SU-DHL-6 (cell line): ENCODE measurements around the gene CTNNA2.

Experiments
- H2AFZ ChIP-seq: fragments of 200-600 bp; sonication (generic); 2 replicates; pipeline ENCODE4 v1.6.1; 2014; ENCODE audit warnings: low read depth, mild to moderate bottlenecking, moderate library complexity, mixed read lengths, antibody characterized with exemption, low read length; ENCODE audit not compliant: severe bottlenecking
- H3F3A ChIP-seq: fragments of 200-600 bp; shearing (Covaris generic); 2 replicates; pipeline ENCODE4 v1.6.0; 2016; ENCODE audit warnings: antibody characterized with exemption, mild to moderate bottlenecking; ENCODE audit not compliant: insufficient read depth
- H3K27ac ChIP-seq: fragments of 200-600 bp; sonication (generic); 2 replicates; pipeline ENCODE4 v1.5.1; 2016; ENCODE audit warnings: low read depth, mild to moderate bottlenecking, low read length, moderate library complexity, mixed read lengths
- H3K27me3 ChIP-seq: fragments of 200-600 bp; sonication (generic), shearing (Covaris generic); 2 replicates; pipeline ENCODE4 v1.6.0; 2014; ENCODE audit warnings: mild to moderate bottlenecking, low read length
- H3K36me3 ChIP-seq: fragments of 200-600 bp; sonication (generic); 2 replicates; pipeline ENCODE4 v1.6.1; 2014; ENCODE audit warnings: mild to moderate bottlenecking, low read length, mixed read lengths
- H3K4me2 ChIP-seq: fragments of 300-600, 200-600 bp; shearing (Covaris generic), sonication (generic); 2 replicates; pipeline ENCODE4 v1.6.0; 2014; ENCODE audit warnings: low read length, low read depth, mild to moderate bottlenecking; ENCODE audit not compliant: poor library complexity, severe bottlenecking
- H3K4me3 ChIP-seq: fragments of 200-600 bp; sonication (generic); 2 replicates; pipeline ENCODE4 v1.5.1; 2014; ENCODE audit warnings: antibody characterized with exemption, low read length, mild to moderate bottlenecking, mixed read lengths; ENCODE audit not compliant: insufficient read depth, poor library complexity, severe bottlenecking
- H3K79me2 ChIP-seq: fragments of 200-600 bp; sonication (generic); 2 replicates; pipeline ENCODE4 v1.6.1; 2014; ENCODE audit warnings: mild to moderate bottlenecking, low read length, moderate library complexity; ENCODE audit not compliant: insufficient read depth
- H3K9ac ChIP-seq: fragments of 200-600 bp; sonication (generic); 2 replicates; pipeline ENCODE4 v1.7.0; 2014; ENCODE audit warnings: mild to moderate bottlenecking, low read length
- H3K9me2 ChIP-seq: fragments of 200-600 bp; sonication (generic); replicated peaks from 2 replicates; pipeline ENCODE4 v1.6.1; 2014; ENCODE audit warnings: low read length; ENCODE audit not compliant: insufficient read depth
- H3K9me3 ChIP-seq: fragments of 200-600 bp; sonication (generic); 2 replicates; pipeline ENCODE4 v1.6.1; 2014; ENCODE audit warnings: low read length, mixed read lengths; ENCODE audit not compliant: insufficient read depth
- H4K20me1 ChIP-seq: fragments of 200-600 bp; sonication (generic); 2 replicates; pipeline ENCODE4 v1.6.1; 2014; ENCODE audit warnings: low read depth, mild to moderate bottlenecking, antibody characterized with exemption, low read length, moderate library complexity, mixed read lengths
- CTCF ChIP-seq: fragments of 200-600 bp; sonication (generic); IDR thresholded peaks from one replicate; pipeline ENCODE4 v1.5.1; 2017; ENCODE audit warnings: antibody characterized with exemption, mild to moderate bottlenecking, low read length, moderate library complexity; ENCODE audit not compliant: insufficient read depth, poor library complexity, severe bottlenecking
- EZH2phosphoT487 ChIP-seq: fragments of 200-600 bp; sonication (generic), shearing (Covaris generic); conservative IDR thresholded peaks from 2 replicates; pipeline ENCODE4 v1.6.1; 2018; ENCODE audit warnings: mild to moderate bottlenecking, antibody characterized with exemption, low read length, moderate library complexity, mixed read lengths

The CTNNA2 gene

DNA sequence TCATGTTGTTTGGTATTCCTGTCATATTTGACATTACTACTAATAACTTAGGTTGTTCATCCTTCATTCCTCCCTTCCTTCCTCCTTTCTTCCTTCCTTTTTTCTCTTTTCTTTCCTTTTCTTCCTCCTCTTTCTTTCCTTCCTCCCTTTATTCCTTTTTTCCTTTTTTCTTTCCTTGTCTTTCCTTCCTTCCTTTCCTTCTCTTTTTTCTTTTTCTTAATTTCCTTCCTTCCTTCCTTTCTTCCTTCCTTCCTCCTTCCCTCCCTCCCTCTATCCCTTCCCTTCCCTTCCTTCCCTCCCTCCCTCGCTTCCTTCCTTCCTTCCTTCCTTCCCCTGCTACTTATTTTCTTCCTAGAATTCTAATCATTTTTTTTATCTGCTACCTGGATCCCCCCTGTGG is 66.1 kb downstream of the CTNNA2 start:
- no peak for TF ChIP-seq CTCF
- TF ChIP-seq EZH2phosphoT487 = no peak
- Histone ChIP-seq H3K9ac (no peak overlapping the region), H4K20me1 (no peaks in the 10 kb centered on the region), H2AFZ (no peak overlapping the region), H3K4me2 (no peak overlapping the region), H3K36me3 (no peaks in the 10 kb centered on the region), H3K4me3 (no peak overlapping the region), H3K9me2 (no peaks in the 10 kb centered on the region), H3K27me3 (no peaks in the 10 kb centered on the region), H3K79me2 (no peaks in the 10 kb centered on the region), H3K27ac (no peak overlapping the region), H3F3A (no peaks in the 10 kb centered on the region), H3K9me3 (no peaks in the 10 kb centered on the region)

GRCh38 chr2:79580175-79580574 is 67.3 kb downstream of the CTNNA2 start:
- no peaks in the 10 kb centered on the region for H3K79me2 ChIP-seq
- no peaks in the 10 kb centered on the region for H3K9me3 ChIP-seq
- H3K27ac ChIP-seq = no peak overlapping the region
- H3K4me2 ChIP-seq = no peak overlapping the region
- no peak for TF ChIP-seq CTCF
- no peak for TF ChIP-seq EZH2phosphoT487
- H4K20me1 ChIP-seq = no peaks in the 10 kb centered on the region
- no peaks in the 10 kb centered on the region for H3F3A ChIP-seq
- H3K4me3 ChIP-seq = no peak overlapping the region
- H3K9ac ChIP-seq = no peak overlapping the region
- no peaks in the 10 kb centered on the region for H3K27me3 ChIP-seq
- H3K9me2 ChIP-seq = no peaks in the 10 kb centered on the region
- no peak overlapping the region for H2AFZ ChIP-seq
- H3K36me3 ChIP-seq = no peaks in the 10 kb centered on the region

DNA sequence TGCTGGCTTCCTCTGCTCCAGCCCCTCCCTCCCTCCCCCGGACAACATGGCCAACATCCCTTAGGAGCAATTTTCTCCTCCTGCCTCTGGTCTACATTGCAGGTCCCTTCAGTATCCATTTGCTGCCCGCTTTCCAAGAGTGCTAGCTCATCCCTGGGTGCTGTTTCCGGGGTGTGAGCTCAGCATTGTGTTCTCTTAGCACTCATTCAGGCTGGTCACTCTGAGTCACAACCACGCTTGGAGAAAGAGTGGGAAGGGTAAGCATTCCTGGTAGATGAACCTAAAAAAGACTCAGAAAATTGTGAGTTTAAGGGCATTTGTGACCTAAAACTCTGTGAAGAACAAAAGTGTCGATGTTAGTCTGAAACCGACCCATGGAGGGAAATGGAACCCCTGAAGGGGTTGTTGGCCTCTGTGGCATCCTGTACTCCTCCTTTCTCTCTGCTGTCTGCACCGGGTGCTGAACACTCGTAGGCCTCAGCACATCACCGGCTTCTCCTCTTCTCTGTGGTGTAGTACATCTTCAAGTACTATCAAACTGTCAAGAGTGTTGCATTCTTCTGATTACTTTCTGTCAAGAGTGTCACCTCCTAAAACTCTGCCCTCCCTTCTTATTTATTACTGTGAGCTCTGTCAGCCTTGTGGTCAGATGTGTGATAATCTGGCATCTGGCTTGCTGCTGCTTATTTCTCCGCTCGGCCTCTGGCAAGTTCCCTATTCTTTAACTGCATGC is 73.0 kb downstream of the CTNNA2 start:
- no peaks in the 10 kb centered on the region for H3K27me3 ChIP-seq
- no peak overlapping the region for H2AFZ ChIP-seq
- H3K79me2 ChIP-seq = no peaks in the 10 kb centered on the region
- no peak for TF ChIP-seq CTCF
- no peaks in the 10 kb centered on the region for H3K9me2 ChIP-seq
- H3K4me2 ChIP-seq = no peak overlapping the region
- H3K4me3 ChIP-seq = no peak overlapping the region
- H4K20me1 ChIP-seq = no peaks in the 10 kb centered on the region
- H3K27ac ChIP-seq = no peak overlapping the region
- H3K9ac ChIP-seq = no peak overlapping the region
- no peaks in the 10 kb centered on the region for H3F3A ChIP-seq
- H3K36me3 ChIP-seq = no peaks in the 10 kb centered on the region
- H3K9me3 ChIP-seq = no peaks in the 10 kb centered on the region
